Common myeloid progenitor, CD34-positive (primary cell): Measurements from ENCODE around the gene RELA.
"Not testable (repeated sequence)": the region's sequence is repeated elsewhere in the genome, so short reads cannot be mapped to it uniquely, and the experiment has no call there.

Experiments
- CTCF ChIA-PET: fragments of 350-600 bp; sonication (Branson Sonifier 250); formaldehyde crosslinking; loops from one replicate; lab custom pipeline; 2021; ENCODE audit warnings: antibody characterized with exemption; lab: Charles Lee
- POLR2A ChIA-PET: fragments of 350-600 bp; sonication (Branson Sonifier 250); formaldehyde crosslinking; loops from one replicate; lab custom pipeline; 2021; ENCODE audit warnings: antibody characterized with exemption; lab: Charles Lee
- DNase-seq, 3 donors: peaks; one replicate each; pipeline versions ENCODE4 v3.0.0 to v3.0.0-alpha.2; 2013
- H3K27ac ChIP-seq, 2 experiments: 1 replicate in 1 of 2; 2 replicates in 1 of 2; pipeline ENCODE4 v1.7.0; 2013; ENCODE audit warnings: inconsistent platforms in 2 of 2, low read length in 2 of 2, mild to moderate bottlenecking in 2 of 2, low read depth in 1 of 2, moderate library complexity in 1 of 2; ENCODE audit not compliant: severe bottlenecking in 2 of 2, insufficient read depth in 1 of 2, poor library complexity in 1 of 2
- H3K27me3 ChIP-seq, 5 experiments: replicated peaks in 2 of 5; 1 replicate in 3 of 5; 2 replicates in 2 of 5; pipeline versions ENCODE4 v1.6.1 to v1.7.0; 2013; ENCODE audit warnings: low read length in 4 of 5, mild to moderate bottlenecking in 2 of 5, moderate library complexity in 2 of 5, inconsistent platforms in 1 of 5; ENCODE audit not compliant: insufficient read depth in 5 of 5, control insufficient read depth in 4 of 5
- H3K36me3 ChIP-seq, 4 experiments: 1 replicate in 2 of 4; 2 replicates in 2 of 4; pipeline versions ENCODE4 v1.6.1 to v1.7.0; 2013; ENCODE audit warnings: low read length in 3 of 4, control low read depth in 1 of 4, mild to moderate bottlenecking in 1 of 4; ENCODE audit not compliant: control insufficient read depth in 4 of 4, insufficient read depth in 4 of 4
- H3K4me1 ChIP-seq, 4 experiments: 1 replicate in 3 of 4; 2 replicates in 1 of 4; pipeline versions ENCODE4 v1.6.1 to v1.7.1; 2013; ENCODE audit warnings: low read length in 3 of 4, mild to moderate bottlenecking in 3 of 4, control low read depth in 1 of 4, inconsistent platforms in 1 of 4, moderate library complexity in 1 of 4; ENCODE audit not compliant: control insufficient read depth in 4 of 4, insufficient read depth in 4 of 4; ENCODE audit errors: control extremely low read depth in 1 of 4
- H3K4me3 ChIP-seq, 7 experiments: 1 replicate in 4 of 7; 2 replicates in 3 of 7; pipeline versions ENCODE4 v1.5.1 to v1.7.0; 2013; ENCODE audit warnings: mild to moderate bottlenecking in 7 of 7, low read length in 6 of 7, moderate library complexity in 6 of 7, inconsistent platforms in 2 of 7, low read depth in 2 of 7, control low read depth in 1 of 7; ENCODE audit not compliant: insufficient read depth in 4 of 7, control insufficient read depth in 1 of 7; ENCODE audit errors: extremely low read depth in 1 of 7
- H3K9me3 ChIP-seq, 5 experiments: 1 replicate in 4 of 5; 2 replicates in 1 of 5; pipeline versions ENCODE4 v1.6.1 to v1.7.1; 2013; ENCODE audit warnings: low read length in 4 of 5, mild to moderate bottlenecking in 2 of 5, inconsistent platforms in 1 of 5, low read depth in 1 of 5, moderate library complexity in 1 of 5; ENCODE audit not compliant: control insufficient read depth in 4 of 5, insufficient read depth in 2 of 5; ENCODE audit errors: control extremely low read depth in 1 of 5
- WGBS: methylation state at CpG from one replicate; pipeline ENCODE4 v1.1.5; 2013; ENCODE audit not compliant: insufficient coverage; 5-methylcytosine and 5-hydroxymethylcytosine counted together

The RELA gene

GRCh38 chr11:65706303-65706763, 43.6 kb upstream of the RELA start:
- DNase-seq: peak; percentile 51 to 82 (median 81)
- H3K27me3 ChIP-seq, H3K9me3 ChIP-seq, POLR2A ChIA-PET, H3K27ac ChIP-seq, H3K36me3 ChIP-seq: not testable (repeated sequence)
- WGBS: 10% methylated on average over 2 of the region's 14 CpGs
- Histone ChIP-seq H3K4me1 (peaks cover 0 to 11% (median 6%) of the 10 kb centered on the region in 4 experiments), H3K4me3 (peak overlapping the region in 1 of 7 experiments; percentile 47)
- CTCF ChIA-PET: interaction anchor here (0.9 to 5.2 kb wide), 11 partner anchors 11 to 179 kb away, joined by 3 to 36 read pairs (median 8); no protein-coding TSS in a partner anchor

GRCh38 chr11:65703846-65704245, 41.1 kb upstream of the RELA start:
- Histone ChIP-seq H3K36me3 (no peaks in the 10 kb centered on the region), H3K4me3 (no peak overlapping the region), H3K27me3 (no peaks in the 10 kb centered on the region), H3K4me1 (peaks cover 0 to 3% (median 1%) of the 10 kb centered on the region in 4 experiments), H3K27ac (no peak overlapping the region), H3K9me3 (peaks cover 0 to 6% (median 0%) of the 10 kb centered on the region in 5 experiments)
- WGBS: no CpG with 5 or more reads among the region's 4 CpGs
- DNase-seq: no peak
- CTCF ChIA-PET: interaction anchor here (0.7 to 5.2 kb wide), 10 partner anchors 8 to 181 kb away, joined by 3 to 36 read pairs (median 4); partner anchors contain the start of gene KAT5
- POLR2A ChIA-PET: no interaction called here

- CTCF ChIA-PET: interaction anchor here (0.7 to 1.6 kb wide), 4 partner anchors 76 to 184 kb away, joined by 3 to 4 read pairs (median 3); no protein-coding TSS in a partner anchor
- H3K27me3 ChIP-seq: no peaks in the 10 kb centered on the region
- H3K9me3 ChIP-seq: peaks cover 0 to 6% (median 0%) of the 10 kb centered on the region in 5 experiments
- no peak overlapping the region for H3K4me3 ChIP-seq
- no peak overlapping the region for H3K27ac ChIP-seq
- WGBS: 83% methylated on average over 1 of the region's 1 CpG
- peaks cover 0 to 3% (median 1%) of the 10 kb centered on the region in 4 experiments for H3K4me1 ChIP-seq
- no peak for DNase-seq
- no peaks in the 10 kb centered on the region for H3K36me3 ChIP-seq
- POLR2A ChIA-PET: no interaction called here
These were observed 39.0 kb upstream of the RELA start for GRCh38 chr11:65701686-65702085.

GRCh38 chr11:65700399-65700798, 37.7 kb upstream of the RELA start:
- H3K27me3 ChIP-seq: no peaks in the 10 kb centered on the region
- POLR2A ChIA-PET: interaction anchor here (0.6 kb wide), 1 partner anchor 643 kb away, joined by 3 read pairs; no protein-coding TSS in a partner anchor
- H3K4me3 ChIP-seq: no peak overlapping the region
- peaks cover 0 to 6% (median 0%) of the 10 kb centered on the region in 5 experiments for H3K9me3 ChIP-seq
- H3K4me1 ChIP-seq: no peaks in the 10 kb centered on the region
- H3K36me3 ChIP-seq: no peaks in the 10 kb centered on the region
- peak in 2 of 3 donors; percentile 33 to 38 for DNase-seq
- no CpG with 5 or more reads among the region's 3 CpGs for WGBS
- CTCF ChIA-PET: interaction anchor here (1.0 kb wide), 1 partner anchor 90 kb away, joined by 3 read pairs; no protein-coding TSS in a partner anchor
- no peak overlapping the region for H3K27ac ChIP-seq

- H3K27me3 ChIP-seq: no peaks in the 10 kb centered on the region
- H3K36me3 ChIP-seq: no peaks in the 10 kb centered on the region
- peaks cover 0 to 6% (median 0%) of the 10 kb centered on the region in 5 experiments for H3K9me3 ChIP-seq
- DNase-seq: no peak
- H3K4me1 ChIP-seq: no peaks in the 10 kb centered on the region
- H3K27ac ChIP-seq: no peak overlapping the region
- WGBS: 93% methylated on average over 7 of the region's 7 CpGs
- POLR2A ChIA-PET: interaction anchor here (0.6 kb wide), 1 partner anchor 631 kb away, joined by 4 read pairs; no protein-coding TSS in a partner anchor
- CTCF ChIA-PET: no interaction called here
- no peak overlapping the region for H3K4me3 ChIP-seq
These were observed 36.6 kb upstream of the RELA start for GRCh38 chr11:65699306-65699705.

- CTCF ChIA-PET: no interaction called here
- no peak overlapping the region for H3K4me3 ChIP-seq
- H3K4me1 ChIP-seq: no peaks in the 10 kb centered on the region
- 91% methylated on average over 7 of the region's 8 CpGs for WGBS
- H3K27ac ChIP-seq: no peak overlapping the region
- POLR2A ChIA-PET: no interaction called here
- no peak for DNase-seq
- peaks cover 0 to 6% (median 0%) of the 10 kb centered on the region in 5 experiments for H3K9me3 ChIP-seq
- no peaks in the 10 kb centered on the region for H3K27me3 ChIP-seq
- no peaks in the 10 kb centered on the region for H3K36me3 ChIP-seq
These were observed 35.5 kb upstream of the RELA start for GRCh38 chr11:65698205-65698604.
